HCT116 (cell line): ENCODE measurements around the gene TRAPPC14.
"Not testable (repeated sequence)": the region's sequence is repeated elsewhere in the genome, so short reads cannot be mapped to it uniquely, and the experiment has no call there.

Experiments used
- CEBPB ChIP-seq: IDR thresholded peaks from 2 replicates; pipeline ENCODE4 v1.6.1; 2012; ENCODE audit warnings: low read depth
- CTCF ChIP-seq, 3 experiments: fragments of 200-600 bp in 1 of 3; sonication (generic) in 1 of 3; IDR thresholded peaks in 2 of 3; conservative IDR thresholded peaks in 1 of 3; 2 replicates each; pipeline ENCODE4 v1.5.1; 2012 to 2017; ENCODE audit warnings: low read depth in 2 of 3, low read length in 2 of 3, antibody characterized with exemption in 1 of 3, borderline replicate concordance in 1 of 3, control low read depth in 1 of 3, mild to moderate bottlenecking in 1 of 3, mixed read lengths in 1 of 3, mixed run types in 1 of 3, moderate library complexity in 1 of 3; ENCODE audit not compliant: insufficient read depth in 1 of 3
- EGR1 ChIP-seq: IDR thresholded peaks from 2 replicates; pipeline ENCODE4 v1.6.1; 2012; ENCODE audit warnings: low read depth
- EZH2 ChIP-seq: fragments of 200-600 bp; sonication (generic); IDR thresholded peaks from 2 replicates; pipeline ENCODE4 v1.6.1; 2017; ENCODE audit warnings: antibody characterized with exemption, mixed run types
- POLR2A ChIP-seq: IDR thresholded peaks from 2 replicates; pipeline ENCODE4 v1.7.0; 2011; ENCODE audit warnings: borderline replicate concordance; ENCODE audit not compliant: insufficient read depth, insufficient read length; ENCODE audit errors: extremely low read depth
- POLR2AphosphoS5 ChIP-seq: IDR thresholded peaks from 2 replicates; pipeline ENCODE4 v1.6.1; 2011; ENCODE audit warnings: mild to moderate bottlenecking, low read depth, low read length, moderate library complexity
- REST ChIP-seq: IDR thresholded peaks from 2 replicates; pipeline ENCODE4 v1.6.1; 2012; ENCODE audit warnings: low read depth
- SIN3A ChIP-seq: IDR thresholded peaks from 2 replicates; pipeline ENCODE4 v1.6.1; 2012; ENCODE audit warnings: low read depth
- TCF7L2 ChIP-seq: IDR thresholded peaks from 2 replicates; pipeline ENCODE4 v1.7.0; 2011; ENCODE audit warnings: borderline replicate concordance, inconsistent platforms; ENCODE audit not compliant: insufficient read depth, insufficient read length; ENCODE audit errors: extremely low read depth

GRCh38 chr7:100182616-100183015 lies 24.1 kb upstream of the TRAPPC14 start:
- not testable (repeated sequence) for TF ChIP-seq CTCF (IDR thresholded peaks at IDR 0.05 in 2 of 3, conservative IDR thresholded peaks at IDR 0.05 in 1 of 3; ENCODE audit: borderline replicate concordance in 1 of 3, insufficient read depth in 1 of 3, low read depth in 2 of 3, low read length in 2 of 3); POLR2AphosphoS5; EZH2; TCF7L2; CEBPB; POLR2A; REST; EGR1; SIN3A
